OCI-LY3 (cell line): ENCODE data around the gene SRGAP1.

ENCODE experiments used
- EZH2phosphoT487 ChIP-seq: fragments of 200-600 bp; shearing (Covaris generic); IDR thresholded peaks from 2 replicates; pipeline ENCODE4 v1.6.1; 2018; ENCODE audit warnings: antibody characterized with exemption, mixed run types, low read depth
- TF ChIP-seq, protein P1 (sequence below): fragments of 200-600, 300-600 bp; sonication (generic); IDR thresholded peaks from 2 replicates; pipeline ENCODE4 v1.5.1; 2014; ENCODE audit warnings: antibody characterized with exemption, low read length, low read depth

DNA sequence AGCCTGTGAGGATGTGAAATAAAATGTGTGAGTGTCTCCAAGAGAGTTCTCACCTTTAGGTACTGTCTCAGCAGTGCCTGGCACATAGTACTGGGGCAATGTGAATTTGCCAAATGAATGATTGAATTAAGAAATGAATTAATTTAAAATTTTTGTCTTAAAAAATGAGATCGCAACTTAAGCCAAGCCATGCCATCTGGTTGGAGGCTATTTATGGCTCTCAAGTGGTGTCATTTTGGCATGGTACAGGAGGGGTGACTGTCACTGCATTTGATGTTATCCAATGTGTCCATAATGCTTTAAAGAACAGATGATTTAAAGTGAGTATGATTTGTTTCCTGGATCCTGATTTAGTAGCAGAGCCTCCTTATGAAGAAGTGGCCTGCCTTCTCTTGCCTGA lies 80.3 kb downstream of the SRGAP1 start:
- TF ChIP-seq, protein P1, sequence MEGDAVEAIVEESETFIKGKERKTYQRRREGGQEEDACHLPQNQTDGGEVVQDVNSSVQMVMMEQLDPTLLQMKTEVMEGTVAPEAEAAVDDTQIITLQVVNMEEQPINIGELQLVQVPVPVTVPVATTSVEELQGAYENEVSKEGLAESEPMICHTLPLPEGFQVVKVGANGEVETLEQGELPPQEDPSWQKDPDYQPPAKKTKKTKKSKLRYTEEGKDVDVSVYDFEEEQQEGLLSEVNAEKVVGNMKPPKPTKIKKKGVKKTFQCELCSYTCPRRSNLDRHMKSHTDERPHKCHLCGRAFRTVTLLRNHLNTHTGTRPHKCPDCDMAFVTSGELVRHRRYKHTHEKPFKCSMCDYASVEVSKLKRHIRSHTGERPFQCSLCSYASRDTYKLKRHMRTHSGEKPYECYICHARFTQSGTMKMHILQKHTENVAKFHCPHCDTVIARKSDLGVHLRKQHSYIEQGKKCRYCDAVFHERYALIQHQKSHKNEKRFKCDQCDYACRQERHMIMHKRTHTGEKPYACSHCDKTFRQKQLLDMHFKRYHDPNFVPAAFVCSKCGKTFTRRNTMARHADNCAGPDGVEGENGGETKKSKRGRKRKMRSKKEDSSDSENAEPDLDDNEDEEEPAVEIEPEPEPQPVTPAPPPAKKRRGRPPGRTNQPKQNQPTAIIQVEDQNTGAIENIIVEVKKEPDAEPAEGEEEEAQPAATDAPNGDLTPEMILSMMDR, result no peak
- TF ChIP-seq EZH2phosphoT487, result no peak
